ENCODE results near the gene PYCR2.

GRCh38 chr1:225877580-225877979 lies 46.5 kb downstream of the PYCR2 start:
- peak in 4 of 6 experiments; percentile 32 to 43 (median 38) for TF ChIP-seq CTCF (IDR thresholded peaks at IDR 0.05)
- TF ChIP-seq POLR2A (IDR thresholded peaks at IDR 0.05), result no peak

Data from Peyer's patch (tissue), 4 donors.